ENCODE results near the gene ADGRF3.
"Not testable (repeated sequence)": the region's sequence is repeated elsewhere in the genome, so short reads cannot be mapped to it uniquely, and the experiment has no call there.

Gene ADGRF3

DNA sequence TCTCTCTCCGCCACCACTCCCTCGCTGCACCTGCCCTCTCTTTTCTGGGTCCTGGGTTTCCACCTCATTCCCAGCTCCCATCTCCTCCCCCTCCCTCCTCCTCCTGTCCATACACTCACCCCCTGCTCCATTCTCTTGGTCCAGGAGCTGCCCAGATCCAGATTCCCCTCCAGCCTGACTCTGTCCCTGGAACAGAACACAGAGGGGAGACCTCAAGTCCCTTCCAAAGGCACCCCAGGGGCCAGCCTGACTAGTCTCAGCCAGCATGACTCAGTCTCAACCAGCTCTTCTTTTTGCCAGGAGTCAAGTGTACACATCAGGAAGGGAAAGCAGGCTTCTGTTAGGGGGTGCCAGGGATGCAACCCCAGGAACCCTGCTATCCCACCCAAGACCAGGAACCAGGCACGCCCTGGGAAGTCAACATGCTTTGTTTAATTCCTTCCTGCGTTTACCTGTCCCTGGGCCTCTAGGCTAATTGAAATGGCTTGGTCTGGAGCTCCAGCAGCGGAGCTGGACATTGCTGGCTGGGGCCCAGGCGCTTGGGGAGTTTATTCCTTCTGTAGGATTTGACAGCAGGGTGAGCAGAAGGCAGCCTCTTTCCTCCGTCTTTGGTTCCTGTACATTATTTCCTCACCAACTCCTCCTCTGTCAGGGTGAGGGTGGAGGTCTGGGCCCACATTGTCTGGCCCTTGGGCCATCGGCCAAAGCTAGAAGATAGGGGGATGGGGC is 29.0 kb downstream of the ADGRF3 start:
- DNase-seq, result no peak

GRCh38 chr2:26316845-26317244 is 29.7 kb downstream of the ADGRF3 start:
- no peak for DNase-seq

DNA sequence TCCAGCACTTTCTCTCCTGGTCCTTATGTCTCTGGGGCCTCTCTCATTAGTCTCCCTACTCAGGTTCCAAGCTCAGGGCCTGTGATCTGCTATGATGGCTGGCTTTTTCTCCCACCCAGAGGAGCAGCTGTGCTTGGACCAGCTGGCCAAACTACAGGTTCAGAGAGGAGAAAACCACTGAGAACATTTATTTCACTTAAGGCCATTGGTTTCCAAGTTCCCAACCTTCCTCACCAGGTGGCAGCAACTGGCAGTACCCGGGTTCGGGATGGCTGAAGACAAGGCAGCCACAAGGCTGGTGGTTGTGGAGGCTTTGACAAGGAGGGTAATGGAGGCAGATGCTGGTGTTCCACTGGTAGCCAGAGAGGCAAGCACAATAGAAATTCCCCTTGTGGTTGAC is 30.5 kb downstream of the ADGRF3 start:
- peak; percentile 5 to 36 for DNase-seq

GRCh38 chr2:26314243-26314642 is 32.3 kb downstream of the ADGRF3 start:
- no peak for DNase-seq

DNA sequence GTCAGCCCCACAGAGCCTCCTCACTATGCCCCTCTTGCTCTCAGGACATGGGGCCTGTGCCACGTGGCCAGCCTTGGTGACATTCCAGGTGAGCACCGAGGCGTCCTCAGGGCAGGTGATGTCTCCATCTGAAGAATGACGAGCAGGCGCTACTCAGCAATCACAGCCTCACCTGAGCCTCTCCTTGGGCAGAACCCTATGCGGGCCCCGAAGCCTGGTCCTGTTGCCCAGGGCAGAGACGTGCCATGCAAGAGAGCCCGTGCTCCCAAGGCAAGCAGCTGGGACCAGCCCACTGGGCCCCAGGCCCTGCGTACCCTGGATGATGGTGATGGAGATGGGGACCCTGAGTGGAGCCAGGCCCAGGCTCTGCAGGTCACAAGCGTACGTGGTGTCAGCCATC is 33.1 kb downstream of the ADGRF3 start:
- DNase-seq, result no peak

DNA sequence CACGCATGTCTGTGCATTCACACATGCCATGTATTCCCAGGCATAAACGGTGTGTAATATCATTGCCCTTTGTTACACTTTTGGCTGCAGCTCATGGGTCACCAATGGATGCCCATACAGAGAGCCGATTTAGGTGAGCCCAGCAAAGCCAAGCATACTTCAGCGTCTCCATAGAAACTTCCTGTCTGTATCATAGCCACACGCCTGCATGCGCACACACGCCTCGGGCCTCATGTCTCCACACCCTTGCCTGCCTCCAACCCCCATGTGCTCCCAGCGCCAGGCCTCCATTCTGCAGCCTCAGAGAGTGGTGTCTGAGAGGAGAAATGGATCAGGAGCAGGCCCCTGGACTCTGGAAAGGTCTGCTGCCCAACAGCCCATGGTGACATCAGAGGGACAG is 34.1 kb downstream of the ADGRF3 start:
- no peak for DNase-seq

DNA sequence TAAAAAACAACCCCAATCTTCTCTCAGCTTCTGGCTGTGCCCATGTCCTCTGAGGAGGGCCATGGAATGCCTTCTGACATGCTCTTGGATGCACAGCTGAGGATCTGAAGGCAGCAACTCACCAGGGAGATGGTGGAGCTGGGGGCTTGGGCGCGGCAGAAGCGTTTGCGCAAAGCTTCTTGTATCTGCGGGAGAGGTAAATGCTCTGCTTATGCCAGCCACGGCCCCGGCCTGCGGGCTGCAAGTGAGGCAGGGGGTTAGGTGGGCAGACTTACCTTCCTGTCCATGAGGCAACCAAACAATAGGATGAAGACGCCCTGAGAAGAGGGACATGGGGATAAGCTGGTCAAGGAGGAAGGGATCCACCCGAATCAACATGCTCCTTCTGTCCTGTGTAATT is 36.7 kb downstream of the ADGRF3 start:
- no peak for DNase-seq

DNA sequence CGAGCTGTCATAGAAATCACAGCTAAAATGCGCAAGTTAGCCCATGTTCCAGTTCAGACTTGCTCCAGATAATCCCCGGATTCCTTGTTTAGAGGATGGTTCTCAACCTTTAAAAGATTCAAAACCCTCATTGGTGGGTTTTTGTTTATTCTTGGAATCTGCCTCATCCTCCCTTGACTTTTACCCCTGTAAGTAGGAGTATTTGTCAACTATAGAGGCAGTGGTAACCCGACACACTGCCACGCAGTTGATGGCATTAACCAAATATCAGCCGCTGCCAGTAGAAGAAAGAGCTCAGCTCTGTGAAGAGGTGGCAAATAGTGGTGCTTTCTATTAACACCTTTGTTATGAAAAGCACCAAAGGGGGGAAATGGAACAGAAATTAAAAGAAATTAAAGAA is 41.0 kb downstream of the ADGRF3 start:
- no peak for DNase-seq

GRCh38 chr2:26305094-26305493 is 41.5 kb downstream of the ADGRF3 start:
- not testable (repeated sequence) for DNase-seq

GRCh38 chr2:26302846-26303245 is 43.7 kb downstream of the ADGRF3 start:
- no peak for DNase-seq

DNA sequence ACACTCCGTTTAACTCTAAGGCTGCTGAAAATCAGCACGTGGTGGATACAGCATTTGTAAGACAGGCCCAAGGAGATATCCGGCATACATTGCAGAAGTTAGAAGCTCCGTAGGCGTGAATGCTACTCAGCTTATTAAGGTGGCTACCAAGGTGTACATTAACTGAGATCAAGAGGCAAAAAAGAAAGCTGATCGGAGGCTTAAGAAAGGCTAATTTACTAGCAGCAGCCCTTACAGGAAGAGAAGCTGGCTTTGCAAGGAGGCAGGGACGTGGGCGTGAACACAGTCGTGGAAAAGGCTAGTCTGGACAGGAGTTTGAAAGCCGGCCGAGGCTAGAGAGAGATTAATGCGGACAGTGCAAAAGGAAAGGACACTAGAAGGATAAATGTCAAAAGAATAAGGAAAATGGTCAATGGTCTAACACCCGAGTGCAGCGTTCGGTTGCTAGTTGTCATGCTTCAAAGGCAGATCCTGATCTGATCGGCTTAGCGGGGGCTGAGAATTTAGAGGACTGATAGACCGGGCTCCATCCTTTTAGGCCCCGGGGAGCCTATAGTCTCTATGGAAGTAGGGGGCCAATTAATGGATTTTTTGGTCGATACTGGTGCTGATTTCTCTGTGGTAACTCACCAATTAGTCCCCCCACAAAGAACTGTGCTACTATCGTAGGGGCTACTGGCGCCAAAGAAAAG is 46.2 kb downstream of the ADGRF3 start:
- DNase-seq, result no peak

DNA sequence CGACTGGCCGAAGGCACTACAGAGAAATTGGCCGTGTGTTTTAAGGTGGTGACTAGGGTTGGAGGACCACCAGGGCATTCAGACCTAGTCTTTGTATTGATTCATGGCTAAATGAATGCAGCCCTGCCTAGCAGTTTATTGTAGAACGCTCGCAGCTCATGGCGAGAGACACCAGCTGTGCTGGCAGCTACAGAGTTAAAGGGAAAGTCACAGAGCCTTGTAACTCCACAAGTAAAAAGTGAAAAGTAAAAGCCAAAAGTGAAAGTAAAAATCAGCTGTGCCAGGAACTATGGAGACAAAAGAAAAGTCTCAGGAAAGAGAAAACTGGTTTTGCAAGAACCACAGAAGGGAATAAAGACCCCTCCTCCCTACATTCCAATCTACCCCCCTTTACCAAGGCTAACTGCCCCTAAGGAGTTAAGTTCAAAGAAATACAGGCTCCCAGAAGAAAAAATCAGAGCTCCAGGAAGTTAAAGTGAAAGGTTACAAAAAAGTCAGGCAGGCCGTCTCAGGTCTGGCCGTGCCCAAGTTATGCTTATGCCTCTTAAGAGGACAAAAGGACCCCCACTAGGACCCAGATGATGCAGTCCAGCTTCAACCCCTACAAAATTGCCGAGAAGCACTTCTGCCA is 47.0 kb downstream of the ADGRF3 start:
- DNase-seq, result no peak

- DNase-seq, result no peak
Observed at GRCh38 chr2:26298638-26299393, 47.8 kb downstream of the ADGRF3 start.

DNA sequence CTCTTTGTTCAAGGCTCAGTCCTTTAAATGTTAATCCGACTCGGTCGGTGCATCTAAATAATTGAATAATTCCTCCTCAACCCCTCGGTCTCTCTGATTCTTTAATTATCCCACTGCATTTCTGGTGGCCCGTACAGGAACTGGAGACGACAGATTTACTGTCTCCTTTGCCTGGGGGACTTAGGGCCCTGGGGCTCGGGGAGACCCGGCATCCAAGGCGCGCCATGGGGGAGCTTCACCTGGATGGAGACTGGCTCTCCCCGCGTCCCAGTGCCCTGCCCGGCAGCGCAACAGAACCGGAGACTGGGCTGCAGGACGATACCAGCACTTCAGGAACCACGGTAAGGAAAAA is 48.3 kb downstream of the ADGRF3 start:
- DNase-seq, result no peak

- no peak for DNase-seq
Observed at GRCh38 chr2:26297061-26297460, 49.5 kb downstream of the ADGRF3 start.

DNA sequence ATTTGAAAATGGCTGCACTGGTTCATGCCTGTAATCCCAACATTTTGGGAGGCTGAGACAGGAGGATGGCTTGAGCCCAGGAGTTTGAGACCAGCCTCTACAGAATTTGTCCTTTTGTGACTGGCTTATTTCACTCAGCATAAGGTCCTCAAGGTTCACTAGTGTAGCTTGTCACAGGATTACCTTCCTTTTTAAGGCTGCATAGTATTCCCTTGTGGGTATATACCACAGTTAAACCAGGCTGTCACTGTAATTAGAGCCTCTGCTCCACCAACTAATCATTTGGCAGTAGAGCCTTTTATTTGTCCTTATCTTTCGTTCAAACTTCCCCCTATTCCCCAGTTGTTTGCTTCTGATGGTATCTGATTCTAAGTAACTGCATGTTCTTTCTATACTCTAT is 51.1 kb downstream of the ADGRF3 start:
- DNase-seq, result no peak

DNA sequence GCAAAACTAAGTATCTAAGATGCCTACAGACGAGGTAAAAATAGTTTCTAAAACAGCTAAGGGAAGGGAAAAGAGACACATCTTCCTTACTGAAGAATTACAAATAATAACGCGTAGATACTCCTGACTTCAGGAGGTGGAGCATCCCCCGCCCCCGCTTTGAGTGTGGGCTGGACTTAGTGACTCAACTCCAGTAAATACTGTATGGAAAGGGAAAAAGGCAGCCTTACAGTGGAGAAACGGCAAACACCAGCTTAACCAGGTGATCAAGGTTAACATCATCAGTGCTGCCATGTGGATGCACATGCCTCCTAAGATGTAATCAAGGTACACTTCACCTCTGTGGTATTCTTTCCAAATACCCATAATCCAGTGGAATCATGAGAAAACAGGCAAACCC is 53.9 kb downstream of the ADGRF3 start:
- DNase-seq, result no peak

- DNase-seq, result no peak
Observed at GRCh38 chr2:26290001-26290400, 56.6 kb downstream of the ADGRF3 start.

- no peak for DNase-seq
Observed at GRCh38 chr2:26285931-26286330, 60.7 kb downstream of the ADGRF3 start.

GRCh38 chr2:26284132-26284531 is 62.5 kb downstream of the ADGRF3 start:
- no peak for DNase-seq

GRCh38 chr2:26283606-26284005 is 63.0 kb downstream of the ADGRF3 start:
- DNase-seq, result no peak

- no peak for DNase-seq
Observed at GRCh38 chr2:26281226-26281625, 65.4 kb downstream of the ADGRF3 start.

DNA sequence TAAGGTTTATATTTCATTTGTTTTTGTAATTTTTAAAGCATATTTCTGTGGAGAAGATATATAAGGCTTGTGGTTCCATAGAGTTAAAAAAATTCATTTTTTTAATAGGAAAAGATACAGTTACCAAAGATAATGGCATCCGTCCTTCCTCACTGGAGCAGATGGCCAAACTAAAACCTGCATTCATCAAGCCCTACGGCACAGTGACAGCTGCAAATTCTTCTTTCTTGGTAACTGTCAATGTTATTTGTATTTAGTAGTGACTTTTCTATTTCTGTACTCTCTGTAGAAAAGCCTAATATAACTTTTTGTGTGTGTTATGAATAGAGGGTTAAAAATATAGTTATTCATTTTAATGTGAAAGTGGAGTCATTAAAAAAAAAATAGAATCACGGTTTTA is 66.7 kb downstream of the ADGRF3 start:
- DNase-seq, result no peak
